HG03439 (cell line): ENCODE results near the gene ITPK1.

Experiments
- ATAC-seq: cut with Tn5 transposase; IDR thresholded peaks from one replicate; pipeline ENCODE4 v1.9.1; 2021; ENCODE audit warnings: mild to moderate bottlenecking, moderate library complexity; ENCODE audit not compliant: unreplicated experiment

ITPK1 gene

DNA sequence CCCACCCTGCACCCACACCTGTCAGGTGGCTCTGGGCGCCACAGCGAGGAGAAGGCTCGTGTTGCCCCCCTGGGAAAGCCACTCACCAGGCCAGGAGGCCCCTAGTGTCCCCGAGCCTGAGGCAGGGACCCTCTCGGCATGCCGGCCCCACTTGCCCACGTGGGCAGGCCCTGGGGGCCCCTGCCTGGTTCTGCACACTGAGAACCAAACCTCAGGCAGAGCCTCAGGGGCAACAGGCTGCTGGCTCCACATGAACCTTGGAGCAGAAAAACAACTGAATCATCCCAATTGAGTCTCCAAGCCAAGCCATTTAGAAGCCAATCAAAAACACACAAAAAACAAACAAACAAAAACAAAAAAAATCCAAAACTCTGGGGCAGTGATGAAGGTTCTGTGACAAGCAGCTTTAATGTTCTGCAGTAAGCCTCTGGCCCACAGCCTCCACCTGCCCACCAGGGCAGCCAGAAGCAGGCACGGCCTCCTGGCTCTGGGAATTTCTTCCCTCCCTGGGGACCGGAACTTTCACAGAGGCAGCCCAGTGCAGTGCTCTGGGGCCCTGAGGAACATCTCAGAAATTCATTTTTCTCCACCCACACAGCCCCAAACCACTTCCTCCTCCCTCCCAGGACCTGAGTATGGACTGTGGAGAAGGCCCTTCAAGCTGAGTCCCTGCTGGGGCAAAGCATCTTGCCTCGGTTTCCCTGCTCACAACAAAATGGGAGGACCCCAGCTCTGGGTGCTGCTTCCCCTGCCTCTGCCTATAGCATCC is 102.6 kb downstream of the ITPK1 start:
- ATAC-seq: no peak

- ATAC-seq: no peak
These were observed 103.2 kb downstream of the ITPK1 start for GRCh38 chr14:93012506-93012905.

DNA sequence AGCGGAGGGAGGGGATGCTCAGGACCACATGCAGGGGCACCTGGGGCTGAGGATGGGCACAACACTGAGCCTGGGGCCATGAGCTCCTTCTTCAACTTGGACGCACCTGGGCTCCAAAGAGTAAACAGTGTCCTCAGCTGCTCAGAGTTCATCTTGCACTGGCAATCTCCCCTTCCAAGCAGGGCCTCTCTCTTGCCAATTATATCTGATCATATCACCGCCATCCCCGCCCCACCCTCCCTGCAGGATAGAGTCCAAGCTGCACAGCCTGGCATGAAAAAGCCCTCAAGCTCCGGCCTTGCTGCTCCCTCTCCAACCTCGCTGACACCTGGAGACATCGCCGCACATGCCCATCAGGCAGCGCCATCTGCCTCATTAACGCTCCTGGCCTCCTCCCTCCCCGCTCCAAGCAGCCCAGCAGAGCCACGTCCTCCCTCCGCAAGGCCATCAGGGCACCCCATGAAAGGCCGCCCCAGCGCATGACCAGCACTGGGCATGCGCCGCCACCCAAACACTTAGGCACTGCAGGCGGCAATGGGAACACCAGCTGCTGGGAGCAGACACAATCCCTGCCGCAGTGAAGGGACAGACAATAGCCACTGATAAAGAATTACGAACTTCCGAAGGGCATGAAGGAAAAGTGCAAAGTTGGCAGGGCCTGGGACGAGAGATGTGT is 103.9 kb downstream of the ITPK1 start:
- no peak for ATAC-seq

DNA sequence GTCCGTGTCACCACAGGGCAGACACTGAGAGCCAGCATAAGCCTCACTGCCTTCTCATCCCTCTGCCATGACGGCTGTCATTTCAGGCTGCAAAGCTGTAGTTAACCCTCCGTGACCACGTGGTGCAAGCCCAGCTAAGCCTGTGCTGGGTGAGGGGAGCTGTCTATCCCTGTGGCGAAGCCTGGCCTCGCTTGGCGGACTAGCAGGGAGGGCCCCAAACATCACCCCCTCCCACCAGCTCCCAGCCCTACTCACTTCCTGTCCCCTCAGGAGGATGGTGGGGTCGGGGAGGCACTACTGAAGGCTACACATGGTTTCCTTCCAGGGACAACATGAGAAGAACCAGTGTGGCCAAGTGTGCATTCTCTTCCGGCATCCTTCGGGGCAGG is 104.6 kb downstream of the ITPK1 start:
- ATAC-seq: no peak

- ATAC-seq: no peak
These were observed 105.1 kb downstream of the ITPK1 start for GRCh38 chr14:93010522-93011140.

- ATAC-seq: no peak
These were observed 105.6 kb downstream of the ITPK1 start for GRCh38 chr14:93010130-93010499.

GRCh38 chr14:93009471-93010129 is 106.1 kb downstream of the ITPK1 start:
- ATAC-seq: no peak

DNA sequence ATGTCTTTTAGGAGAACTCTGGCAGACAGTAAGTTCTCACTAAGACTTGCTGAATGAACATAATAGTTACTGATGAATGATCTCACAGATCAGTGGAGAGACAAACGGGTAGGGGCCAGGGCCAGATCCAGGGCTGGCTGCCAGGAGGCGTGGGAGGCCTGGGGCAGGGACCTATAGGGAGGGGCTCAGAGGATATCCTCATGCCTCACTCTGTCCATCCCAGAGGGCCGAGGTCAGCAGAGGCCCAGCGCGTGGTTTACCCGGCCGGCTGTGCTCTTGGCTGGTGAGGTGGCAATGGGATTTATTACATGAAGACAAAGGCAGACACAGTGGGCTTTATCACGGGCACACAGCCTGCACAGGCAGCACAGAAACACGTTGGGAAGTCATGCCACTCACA is 107.3 kb downstream of the ITPK1 start:
- no peak for ATAC-seq

DNA sequence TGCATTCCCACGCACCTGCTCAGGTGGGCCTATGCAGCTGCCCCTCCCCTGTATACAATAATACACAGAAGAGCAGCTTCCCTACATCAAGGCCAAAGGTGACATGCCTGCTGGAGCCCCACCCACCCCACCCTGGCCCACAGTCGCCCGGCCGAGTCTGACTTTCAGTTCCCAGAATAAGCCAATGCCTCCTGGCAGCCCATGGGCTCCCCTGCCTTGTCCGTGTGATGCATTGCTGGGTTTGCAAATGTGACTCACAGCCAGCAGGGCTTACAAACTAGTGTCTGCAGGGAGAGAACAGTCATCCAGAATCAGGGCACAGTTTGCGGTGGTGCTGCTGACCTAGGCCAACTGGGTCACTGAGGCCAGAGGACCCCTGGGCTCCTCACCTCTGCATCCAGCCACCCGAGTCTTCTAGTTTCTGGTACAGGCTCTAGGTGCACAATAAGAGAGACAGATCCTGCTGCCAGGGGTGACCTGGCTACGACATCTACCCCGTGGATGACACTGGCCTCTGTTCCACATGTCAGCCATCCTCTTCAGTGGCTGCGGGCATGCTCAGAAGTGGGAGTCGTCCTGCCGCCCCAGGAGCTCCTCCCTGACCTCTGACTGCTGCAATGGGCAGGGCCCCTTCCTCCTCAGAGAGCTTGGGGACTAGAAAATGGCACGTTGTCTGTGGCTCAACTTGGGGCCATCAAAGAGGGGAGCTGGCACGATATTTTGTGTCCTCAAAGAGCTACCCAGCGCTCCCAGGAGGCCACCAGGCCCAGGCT is 108.3 kb downstream of the ITPK1 start:
- no peak for ATAC-seq

GRCh38 chr14:93006567-93007051 is 109.1 kb downstream of the ITPK1 start:
- no peak for ATAC-seq

GRCh38 chr14:93005838-93006237 is 109.9 kb downstream of the ITPK1 start:
- ATAC-seq: no peak

- ATAC-seq: no peak
These were observed 110.5 kb downstream of the ITPK1 start for GRCh38 chr14:93005135-93005813.

DNA sequence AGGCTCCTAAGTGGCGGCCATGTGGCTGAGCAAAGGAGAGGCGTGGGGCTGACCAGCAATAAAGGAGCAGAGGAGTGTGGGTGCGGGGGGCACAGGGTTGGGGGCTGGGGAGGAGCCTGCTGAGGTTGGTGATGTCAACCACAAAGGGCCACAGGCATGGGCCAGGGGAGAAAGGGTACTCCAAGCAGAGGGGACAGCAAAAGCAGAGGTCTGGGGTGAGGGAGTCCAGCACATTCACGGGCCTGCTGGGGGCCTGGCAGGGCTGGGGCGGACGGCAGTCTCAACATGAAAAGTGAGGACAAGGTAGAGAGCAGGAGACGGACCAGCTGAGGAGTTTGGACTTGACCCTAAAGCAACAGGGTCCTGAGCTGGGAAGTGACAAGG is 111.0 kb downstream of the ITPK1 start:
- no peak for ATAC-seq

DNA sequence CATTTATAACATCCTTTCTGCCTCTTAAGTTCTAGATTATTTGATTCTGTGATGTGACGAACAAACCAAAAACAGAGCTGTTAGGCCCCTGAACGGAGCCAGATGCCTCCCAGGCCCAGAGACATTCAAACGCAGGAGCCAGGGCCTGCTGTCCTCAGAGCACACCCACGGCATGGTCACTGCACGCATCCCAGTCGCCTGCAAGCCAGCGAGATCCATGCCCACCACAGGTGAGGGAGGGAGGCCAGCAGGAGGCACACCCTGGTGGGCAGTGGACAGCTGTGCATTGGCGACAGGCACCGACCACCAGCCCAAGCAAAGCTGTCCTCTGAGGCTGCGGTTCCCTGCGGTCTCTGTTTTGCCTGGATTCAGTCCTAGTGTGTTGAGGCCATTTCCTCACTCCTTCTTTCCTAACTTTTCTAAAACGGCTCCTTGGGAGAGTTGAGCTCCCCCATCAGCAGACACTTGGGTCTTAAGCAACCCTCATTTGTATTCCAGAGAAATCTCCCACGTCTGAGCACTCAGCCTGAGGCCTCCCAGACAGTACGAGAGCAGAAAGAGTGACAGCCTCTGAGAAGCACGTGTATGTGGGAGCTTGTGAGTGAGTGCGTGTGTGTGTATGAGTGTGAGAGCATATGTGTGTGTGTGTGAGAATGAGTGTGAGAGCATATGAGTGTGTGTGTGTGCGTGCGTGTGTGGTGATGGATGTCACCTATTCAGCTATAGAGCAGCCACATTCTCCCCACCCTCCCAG is 111.6 kb downstream of the ITPK1 start:
- no peak for ATAC-seq

- ATAC-seq: no peak
These were observed 112.8 kb downstream of the ITPK1 start for GRCh38 chr14:93002851-93003298.

DNA sequence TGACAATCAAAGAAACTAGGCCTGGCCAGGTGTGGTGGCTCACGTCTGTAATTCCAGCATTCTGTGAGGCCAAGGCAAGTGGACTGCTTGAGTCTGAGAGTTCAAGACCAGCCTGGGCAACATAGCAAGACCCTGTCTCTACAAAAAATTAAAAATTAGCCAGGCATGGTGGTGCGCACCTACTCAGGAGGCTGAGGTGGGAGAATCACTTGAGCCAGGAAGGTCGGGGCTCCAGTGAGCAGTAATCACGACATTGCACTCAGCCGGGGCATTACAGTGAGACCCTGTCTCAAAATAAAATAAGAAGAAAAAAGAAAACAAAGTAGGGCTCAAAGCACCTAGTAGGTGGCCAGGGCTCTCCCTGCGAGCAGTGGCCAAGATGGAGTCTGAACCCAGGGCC is 113.7 kb downstream of the ITPK1 start:
- ATAC-seq: no peak

GRCh38 chr14:92998946-92999345 is 116.8 kb downstream of the ITPK1 start:
- no peak for ATAC-seq

- no peak for ATAC-seq
These were observed 118.2 kb downstream of the ITPK1 start for GRCh38 chr14:92997343-92998061.

GRCh38 chr14:92995620-92996019 is 120.1 kb downstream of the ITPK1 start:
- no peak for ATAC-seq
